Esophagus mucosa (tissue), 1 donor: ENCODE results near the gene TMEM178B. TPM values are rescaled to one million over a fixed set of nuclear protein-coding genes. Genes with fewer than 3 reads are reported as not detected.
"Not testable (repeated sequence)": the region's sequence is repeated elsewhere in the genome, so short reads cannot be mapped to it uniquely, and the experiment has no call there.

Experiments
- ATAC-seq: fragments of 200-7000 bp; cut with Tn5 transposase; one replicate; pipeline ENCODE4 v1.9.1; 2020
- total RNA-seq: library from RNA; stranded (reverse); gene quantifications from one replicate; pipeline ENCODE4 v1.2.4, GENCODE V29; 2023
- donor health status: DM: yes; HTN: yes; CAD: no.

The TMEM178B gene
- total RNA-seq, 1 donor from 2014 or later = 4.0 TPM

DNA sequence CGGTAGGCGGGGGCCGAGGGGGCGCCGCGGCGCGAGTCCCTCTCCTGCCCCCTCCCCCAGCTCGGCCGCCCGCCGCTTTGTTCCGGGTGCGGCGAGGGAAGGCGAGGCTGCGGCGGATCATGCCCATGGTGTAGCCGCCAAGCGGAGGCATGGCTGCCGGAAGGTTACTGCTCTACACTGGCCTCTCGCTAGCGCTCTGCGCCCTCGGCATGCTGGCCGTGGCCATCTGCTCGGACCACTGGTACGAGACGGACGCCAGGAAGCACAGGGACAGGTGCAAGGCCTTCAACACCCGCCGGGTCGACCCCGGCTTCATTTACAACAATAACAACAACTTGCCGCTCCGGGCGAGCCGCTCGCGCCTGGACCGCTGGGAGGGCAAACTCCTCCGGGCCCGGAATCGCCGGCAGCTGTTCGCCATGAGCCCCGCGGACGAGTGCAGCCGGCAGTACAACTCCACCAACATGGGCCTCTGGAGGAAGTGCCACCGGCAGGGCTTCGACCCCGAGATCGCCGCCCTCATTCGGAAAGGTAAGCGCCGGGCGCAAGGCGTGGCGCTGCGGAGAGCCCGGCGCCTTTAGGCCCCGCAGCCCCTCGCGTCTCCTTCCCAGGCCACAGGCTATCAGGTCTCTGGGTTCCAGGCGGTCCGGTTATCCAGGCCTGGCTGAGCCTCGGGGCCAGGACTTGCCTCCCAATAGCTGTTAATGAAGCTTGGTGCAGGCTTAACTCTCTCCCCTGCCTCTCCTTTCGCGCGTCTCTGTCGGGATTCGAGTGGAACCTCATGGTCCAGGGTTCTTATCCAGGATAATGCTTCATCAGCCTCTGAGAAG is 513 bp downstream of the TMEM178B start:
- ATAC-seq = peak; percentile 41

DNA sequence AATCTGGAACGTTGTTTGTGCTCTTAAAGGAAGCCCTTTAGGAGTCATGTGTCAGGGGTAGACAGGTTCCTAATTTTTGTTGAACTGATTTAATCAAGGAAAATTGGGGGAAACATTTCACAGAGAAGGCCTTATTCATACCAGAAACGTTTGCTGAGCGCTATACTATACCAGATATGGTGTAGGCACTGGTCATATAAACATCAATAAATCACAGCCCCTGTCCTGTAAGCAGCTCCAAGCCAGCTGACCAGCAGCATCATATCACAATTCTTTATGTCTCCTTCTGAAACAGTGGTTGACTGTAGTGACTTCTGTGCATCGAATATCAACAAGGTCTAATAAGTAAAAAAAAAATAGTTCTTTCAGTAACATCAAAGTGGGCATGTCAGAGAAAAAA is 1.1 kb downstream of the TMEM178B start:
- ATAC-seq = no peak

DNA sequence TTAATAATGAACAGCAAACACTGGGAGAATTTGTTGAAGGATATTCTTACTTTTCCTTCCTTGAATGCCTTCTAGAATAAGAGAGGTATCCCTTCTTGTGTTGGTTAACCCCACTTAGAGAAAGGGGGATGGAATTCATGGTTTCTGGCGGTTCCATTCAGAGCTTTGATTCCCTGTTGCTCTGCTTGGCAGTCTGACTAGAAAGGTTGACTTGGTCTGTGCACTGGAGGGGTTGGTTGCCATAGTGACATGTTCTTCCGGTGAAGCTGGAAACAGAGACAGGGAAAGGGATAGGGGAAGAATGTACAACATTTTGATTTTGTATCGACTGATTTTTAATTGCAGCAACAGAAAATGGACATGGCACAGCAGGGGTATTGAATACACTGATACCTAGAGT is 2.5 kb downstream of the TMEM178B start:
- no peak for ATAC-seq

- ATAC-seq = no peak
Measured at GRCh38 chr7:141079219-141079618, 5.4 kb downstream of the TMEM178B start.

GRCh38 chr7:141089490-141089889 is 15.6 kb downstream of the TMEM178B start:
- ATAC-seq = not testable (repeated sequence)

GRCh38 chr7:141094336-141095070 is 20.6 kb downstream of the TMEM178B start:
- no peak for ATAC-seq

DNA sequence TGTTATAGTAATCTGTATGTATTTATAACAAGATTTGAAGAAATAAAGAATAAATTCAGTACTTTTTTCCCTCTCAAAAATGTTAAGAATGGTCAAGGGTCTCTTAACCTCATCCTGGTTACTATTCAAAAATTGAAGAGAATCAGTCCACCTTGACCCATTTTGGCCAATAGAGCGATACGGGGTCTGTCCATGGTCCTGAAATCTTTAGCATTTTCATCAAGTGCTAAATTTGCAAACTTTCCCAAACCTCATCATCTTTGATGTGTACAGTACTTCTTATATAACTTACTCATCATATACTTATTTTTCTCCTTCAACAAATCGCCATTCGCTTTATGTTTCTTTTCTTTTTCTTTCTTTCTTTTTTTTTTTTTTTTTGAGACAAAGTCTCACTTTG is 23.6 kb downstream of the TMEM178B start:
- no peak for ATAC-seq

- no peak for ATAC-seq
Measured at GRCh38 chr7:141102436-141102835, 28.6 kb downstream of the TMEM178B start.

GRCh38 chr7:141103847-141104429 is 30.1 kb downstream of the TMEM178B start:
- no peak for ATAC-seq

DNA sequence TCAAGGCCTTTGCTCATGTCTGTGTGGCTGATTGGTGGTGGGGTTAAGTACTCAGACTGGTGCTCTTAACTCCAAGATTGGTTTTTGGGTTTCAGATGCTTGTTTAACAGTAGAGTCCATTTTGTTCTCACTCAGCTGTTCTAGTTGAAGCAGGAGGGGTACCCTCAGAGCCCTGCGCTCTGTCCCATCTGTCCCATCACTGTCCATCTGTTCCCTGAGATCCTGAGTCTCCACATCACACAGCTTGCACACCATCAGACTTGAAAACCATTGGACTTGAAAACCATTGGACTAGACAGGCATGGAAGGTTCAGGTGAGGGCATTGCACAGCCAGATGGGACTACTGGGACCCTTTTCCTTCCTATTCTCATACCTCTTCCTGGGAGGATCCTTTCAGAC is 39.3 kb downstream of the TMEM178B start:
- ATAC-seq = no peak

GRCh38 chr7:141114029-141114664 is 40.3 kb downstream of the TMEM178B start:
- ATAC-seq = no peak

- ATAC-seq = no peak
Measured at GRCh38 chr7:141115965-141116364, 42.1 kb downstream of the TMEM178B start.

DNA sequence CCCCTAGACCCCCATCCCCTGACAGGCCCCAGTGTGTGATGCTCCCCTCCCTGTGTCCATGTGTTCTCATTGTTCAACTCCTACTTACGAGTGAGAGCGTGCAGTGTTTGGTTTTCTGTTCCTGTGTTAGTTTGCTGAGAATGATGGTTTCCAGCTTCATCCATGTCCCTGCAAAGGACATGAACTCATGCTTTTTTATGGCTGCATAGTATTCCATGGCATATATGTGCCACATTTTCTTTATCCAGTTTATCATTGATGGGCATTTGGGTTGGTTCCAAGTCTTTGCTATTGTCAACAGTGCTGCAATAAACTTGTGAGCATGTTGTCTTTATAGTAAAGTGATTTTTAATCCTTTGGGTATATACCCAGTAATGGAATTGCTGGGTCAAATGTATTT is 42.8 kb downstream of the TMEM178B start:
- not testable (repeated sequence) for ATAC-seq

DNA sequence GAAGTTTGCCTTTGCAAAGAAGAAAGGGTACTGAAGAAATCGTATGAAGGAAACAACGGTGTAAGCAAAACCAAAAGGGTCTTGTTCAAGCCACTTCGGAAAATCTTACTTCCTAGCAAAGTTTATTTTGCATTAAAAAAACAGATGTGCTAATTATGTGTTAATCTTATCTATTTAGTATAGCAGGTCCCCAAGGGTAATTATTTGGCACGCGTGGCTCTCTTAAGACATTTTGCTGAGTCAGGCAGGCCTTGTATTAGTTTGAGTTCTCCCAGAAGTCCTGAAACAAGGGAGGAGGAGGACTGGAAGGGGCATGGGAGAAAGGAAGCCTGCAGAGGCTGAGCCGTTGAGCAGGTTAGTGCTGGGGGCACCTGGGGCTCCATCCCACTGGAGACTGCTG is 44.9 kb downstream of the TMEM178B start:
- ATAC-seq = no peak

GRCh38 chr7:141119187-141119586 is 45.3 kb downstream of the TMEM178B start:
- no peak for ATAC-seq

DNA sequence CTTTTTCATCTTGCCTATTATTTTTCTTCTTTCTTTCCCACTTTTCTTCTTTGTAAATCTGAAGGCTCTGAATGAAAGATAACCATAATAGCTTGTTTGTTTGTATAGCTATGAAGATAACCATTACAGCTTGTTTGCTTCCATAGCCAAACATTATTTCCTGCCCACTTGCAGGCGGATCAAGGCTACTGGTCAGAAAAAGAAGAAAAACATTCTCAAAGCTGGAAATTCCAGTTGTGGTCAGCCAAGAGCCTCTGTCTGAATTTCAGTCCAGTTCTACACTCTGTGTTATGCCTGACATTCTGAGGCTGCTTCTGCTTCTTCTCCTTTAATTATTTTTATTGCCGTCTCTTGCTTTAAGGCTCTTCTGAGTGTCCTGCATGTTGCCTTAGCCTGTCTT is 48.9 kb downstream of the TMEM178B start:
- no peak for ATAC-seq

DNA sequence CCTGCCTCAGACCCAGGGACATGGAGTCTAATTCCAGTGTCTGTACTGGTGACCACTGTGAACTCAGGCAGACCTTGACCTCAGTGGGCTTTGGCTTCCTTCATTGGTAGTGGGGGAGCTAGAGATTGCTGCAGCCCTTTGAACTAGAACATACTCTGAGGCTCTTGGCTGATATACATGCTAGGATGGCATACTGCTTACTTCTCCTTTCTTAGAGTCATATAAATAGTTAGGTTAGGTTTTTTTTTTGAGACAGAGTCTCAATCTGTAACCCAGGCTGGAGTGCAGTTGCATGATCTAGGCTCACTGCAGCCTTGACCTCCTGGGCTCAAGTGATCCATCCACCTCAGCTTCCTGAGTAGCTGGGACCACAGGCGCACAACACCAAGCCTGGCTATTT is 49.7 kb downstream of the TMEM178B start:
- ATAC-seq = no peak

- ATAC-seq = no peak
Measured at GRCh38 chr7:141126107-141126506, 52.2 kb downstream of the TMEM178B start.

DNA sequence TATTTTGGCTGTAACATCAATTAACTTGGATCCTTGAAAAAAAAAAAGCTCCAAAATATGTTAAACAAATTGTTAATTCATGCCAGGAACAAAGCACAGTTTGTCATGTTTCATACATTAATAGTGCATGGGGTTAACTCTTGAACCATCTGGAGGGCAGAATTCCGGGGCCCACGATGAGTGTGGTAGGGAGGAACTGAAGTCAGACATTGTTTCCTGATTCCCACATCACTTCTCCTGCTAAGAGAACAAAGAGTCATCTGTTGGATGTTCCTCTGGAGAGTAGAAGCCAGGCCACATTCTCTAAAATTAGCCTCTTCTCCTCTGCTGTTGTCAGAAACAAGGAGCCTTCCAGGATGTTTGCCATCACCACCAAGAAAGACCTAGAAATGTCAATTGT is 54.6 kb downstream of the TMEM178B start:
- no peak for ATAC-seq

- ATAC-seq = no peak
Measured at GRCh38 chr7:141128931-141129330, 55.1 kb downstream of the TMEM178B start.

- ATAC-seq = no peak
Measured at GRCh38 chr7:141132671-141133070, 58.8 kb downstream of the TMEM178B start.

DNA sequence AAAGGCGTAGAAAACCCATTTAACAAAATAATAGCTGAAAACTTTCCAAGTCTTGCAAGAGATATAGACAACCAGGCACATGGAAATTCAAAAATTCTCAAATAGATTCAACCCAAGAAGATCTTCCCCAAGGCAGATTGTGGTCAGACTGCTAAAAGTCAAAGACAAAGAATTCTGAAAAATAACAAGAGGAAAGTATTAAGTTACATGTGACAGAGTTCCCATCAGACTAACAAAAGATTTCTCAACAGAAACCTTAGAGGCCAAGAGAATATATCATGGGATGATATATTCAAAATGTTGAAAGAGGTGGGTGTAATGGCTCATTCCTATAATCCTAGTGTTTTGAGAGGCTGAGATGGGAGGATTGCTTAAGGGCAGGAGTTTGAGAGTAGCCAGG is 59.8 kb downstream of the TMEM178B start:
- no peak for ATAC-seq

DNA sequence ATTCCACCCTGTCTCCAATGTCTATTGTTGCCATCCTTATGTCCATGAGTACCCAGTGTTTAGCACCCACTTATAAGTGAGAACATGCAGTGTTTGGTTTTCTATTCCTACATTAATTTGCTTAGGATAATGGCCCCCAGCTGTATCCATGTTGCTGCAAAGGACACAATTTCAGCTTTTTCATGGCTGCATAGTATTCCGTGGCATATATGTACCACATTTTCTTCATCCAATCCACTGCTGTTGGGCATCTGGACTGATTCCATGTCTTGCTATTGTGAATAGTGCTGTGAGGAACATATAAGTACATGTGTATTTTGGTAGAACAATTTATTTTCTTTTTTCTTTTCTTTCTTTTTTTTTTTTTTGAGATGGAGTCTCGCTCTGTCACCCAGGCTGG is 68.2 kb downstream of the TMEM178B start:
- no peak for ATAC-seq
